H9 (cell line): ENCODE results near the gene SLC7A9. TPM values are rescaled to one million over a fixed set of nuclear protein-coding genes. Genes with fewer than 3 reads are reported as not detected.

Experiments
- DNase-seq: peaks from one replicate; pipeline ENCODE4 v3.0.0-alpha.2; 2017
- H2AFZ ChIP-seq: one replicate; pipeline ENCODE4 v1.6.1; 2013; ENCODE audit warnings: mild to moderate bottlenecking, low read length, control low read depth, moderate library complexity
- H2AK5ac ChIP-seq: 2 replicates; pipeline ENCODE4 v1.6.1; 2013; ENCODE audit warnings: low read length, control low read depth, mixed read lengths; ENCODE audit not compliant: insufficient read length
- H2BK120ac ChIP-seq: one replicate; pipeline ENCODE4 v1.6.1; 2013; ENCODE audit warnings: low read depth, mild to moderate bottlenecking, low read length, control low read depth, inconsistent platforms; ENCODE audit not compliant: poor library complexity, severe bottlenecking
- H2BK12ac ChIP-seq: 2 replicates; pipeline ENCODE4 v1.6.1; 2013; ENCODE audit warnings: low read length, control low read depth, mixed read lengths, low read depth; ENCODE audit not compliant: insufficient read length
- H2BK15ac ChIP-seq: 2 replicates; pipeline ENCODE4 v1.6.1; 2013; ENCODE audit warnings: low read depth, low read length, control low read depth
- H2BK20ac ChIP-seq: one replicate; pipeline ENCODE4 v1.6.1; 2013; ENCODE audit warnings: low read depth, mild to moderate bottlenecking, low read length, control low read depth, inconsistent platforms; ENCODE audit not compliant: poor library complexity, severe bottlenecking
- H2BK5ac ChIP-seq: 2 replicates; pipeline ENCODE4 v1.6.1; 2013; ENCODE audit warnings: low read length, control low read depth, mixed read lengths; ENCODE audit not compliant: insufficient read length
- H3K14ac ChIP-seq: 2 replicates; pipeline ENCODE4 v1.6.1; 2013; ENCODE audit warnings: low read length, control low read depth; ENCODE audit not compliant: insufficient read depth
- H3K18ac ChIP-seq: 2 replicates; pipeline ENCODE4 v1.6.1; 2013; ENCODE audit warnings: low read depth, mild to moderate bottlenecking, mixed read lengths, low read length, control low read depth; ENCODE audit not compliant: insufficient read length
- H3K23ac ChIP-seq: 2 replicates; pipeline ENCODE4 v1.6.1; 2013; ENCODE audit warnings: low read length, control low read depth, mixed read lengths, low read depth; ENCODE audit not compliant: insufficient read length
- H3K23me2 ChIP-seq: 2 replicates; pipeline ENCODE4 v1.6.1; 2013; ENCODE audit warnings: low read depth, mild to moderate bottlenecking, mixed read lengths, low read length, control low read depth; ENCODE audit not compliant: insufficient read length, poor library complexity, severe bottlenecking
- H3K27ac ChIP-seq: 2 replicates; pipeline ENCODE4 v1.5.1; 2013; ENCODE audit warnings: low read length, control low read depth, mixed read lengths, low read depth; ENCODE audit not compliant: insufficient read length
- H3K27me3 ChIP-seq: 2 replicates; pipeline ENCODE4 v1.6.1; 2013; ENCODE audit warnings: low read length, control low read depth, inconsistent platforms; ENCODE audit not compliant: insufficient read depth
- H3K4ac ChIP-seq: 2 replicates; pipeline ENCODE4 v1.6.1; 2013; ENCODE audit warnings: low read depth, mild to moderate bottlenecking, control low read depth, inconsistent platforms, low read length, moderate library complexity
- H3K4me1 ChIP-seq: 2 replicates; pipeline ENCODE4 v1.6.1; 2013; ENCODE audit warnings: low read length, control low read depth, inconsistent platforms; ENCODE audit not compliant: insufficient read depth
- H3K4me2 ChIP-seq: 2 replicates; pipeline ENCODE4 v1.6.1; 2013; ENCODE audit warnings: low read length, control low read depth, mixed read lengths; ENCODE audit not compliant: insufficient read length, insufficient read depth
- H3K56ac ChIP-seq: 2 replicates; pipeline ENCODE4 v1.6.1; 2013; ENCODE audit warnings: low read depth, mild to moderate bottlenecking, mixed read lengths, low read length, control low read depth; ENCODE audit not compliant: insufficient read length
- H3K79me1 ChIP-seq: 2 replicates; pipeline ENCODE4 v1.6.1; 2013; ENCODE audit warnings: low read depth, mild to moderate bottlenecking, moderate library complexity, low read length, control low read depth, inconsistent platforms; ENCODE audit not compliant: insufficient read depth, poor library complexity, severe bottlenecking
- H3K79me2 ChIP-seq: 2 replicates; pipeline ENCODE4 v1.6.1; 2013; ENCODE audit warnings: low read length, control low read depth, inconsistent platforms; ENCODE audit not compliant: insufficient read depth
- H3K9ac ChIP-seq: 2 replicates; pipeline ENCODE4 v1.6.1; 2013; ENCODE audit warnings: low read length, control low read depth, mixed read lengths; ENCODE audit not compliant: insufficient read length; ENCODE audit errors: extremely low read depth
- H3K9me3 ChIP-seq: one replicate; pipeline ENCODE4 v1.6.1; 2013; ENCODE audit warnings: low read depth, low read length, inconsistent platforms; ENCODE audit not compliant: control insufficient read depth
- H3T11ph ChIP-seq: one replicate; pipeline ENCODE4 v1.6.1; 2013; ENCODE audit warnings: mild to moderate bottlenecking, low read length, control low read depth, inconsistent platforms
- H4K20me1 ChIP-seq: one replicate; pipeline ENCODE4 v1.6.1; 2013; ENCODE audit not compliant: control insufficient read depth, insufficient read length, insufficient read depth
- H4K5ac ChIP-seq: 2 replicates; pipeline ENCODE4 v1.6.1; 2013; ENCODE audit warnings: low read depth, mild to moderate bottlenecking, mixed read lengths, low read length, control low read depth; ENCODE audit not compliant: insufficient read length
- H4K8ac ChIP-seq: replicated peaks from 2 replicates; pipeline ENCODE4 v1.6.1; 2013; ENCODE audit warnings: low read length, control low read depth, mixed read lengths, low read depth; ENCODE audit not compliant: insufficient read length
- H4K91ac ChIP-seq: 2 replicates; pipeline ENCODE4 v1.6.1; 2013; ENCODE audit warnings: low read depth, mild to moderate bottlenecking, moderate library complexity, mixed read lengths, low read length, control low read depth; ENCODE audit not compliant: insufficient read length
- H3K27ac Mint-ChIP-seq, 3 experiments: 2 replicates in 2 of 3; 3 replicates in 1 of 3; pipeline ENCODE4 v1.8.0; 2020 to 2021; ENCODE audit warnings: mixed read lengths in 3 of 3, mild to moderate bottlenecking in 1 of 3, moderate library complexity in 1 of 3
- H3K27me3 Mint-ChIP-seq: 2 replicates; pipeline ENCODE4 v1.8.0; 2021; ENCODE audit warnings: low read depth, mild to moderate bottlenecking, moderate library complexity, mixed read lengths
- H3K36me3 Mint-ChIP-seq, 3 experiments: 2 replicates in 2 of 3; 3 replicates in 1 of 3; pipeline ENCODE4 v1.8.0; 2020 to 2021; ENCODE audit warnings: low read depth in 3 of 3, mixed read lengths in 3 of 3; ENCODE audit not compliant: insufficient read depth in 1 of 3
- H3K4me1 Mint-ChIP-seq, 2 experiments: 2 replicates each; pipeline ENCODE4 v1.8.0; 2020; ENCODE audit warnings: mixed read lengths in 2 of 2
- H3K4me3 Mint-ChIP-seq, 2 experiments: 2 replicates in 1 of 2; 3 replicates in 1 of 2; pipeline ENCODE4 v1.8.0; 2020 to 2021; ENCODE audit warnings: mild to moderate bottlenecking in 2 of 2, mixed read lengths in 2 of 2, moderate library complexity in 1 of 2
- H3K9me3 Mint-ChIP-seq, 2 experiments: 2 replicates in 1 of 2; 3 replicates in 1 of 2; pipeline ENCODE4 v1.8.0; 2020; ENCODE audit warnings: mild to moderate bottlenecking in 2 of 2, mixed read lengths in 2 of 2, moderate library complexity in 1 of 2
- WGBS: extraction: QIAGEN DNeasy Blood & Tissue Kit; methylation state at CpG from one replicate; pipeline ENCODE4 v1.1.7; 2013; ENCODE audit warnings: missing lambda C conversion rate, low lambda C conversion rate, mixed read lengths; ENCODE audit not compliant: insufficient read length; ENCODE audit errors: extremely low coverage; 5-methylcytosine and 5-hydroxymethylcytosine counted together
- total RNA-seq: library from RNA; stranded (reverse); gene quantifications from 2 replicates; pipeline ENCODE4 v1.2.1, GENCODE V29; 2021
- TF ChIP-seq, protein P1 (sequence below): fragments of 200-600 bp; sonication (generic); conservative IDR thresholded peaks from 3 replicates; pipeline ENCODE4 v1.8.0; 2021; ENCODE audit warnings: antibody characterized with exemption, mild to moderate bottlenecking

Gene SLC7A9
- total RNA-seq, 1 experiment from 2014 or later = not detected

DNA sequence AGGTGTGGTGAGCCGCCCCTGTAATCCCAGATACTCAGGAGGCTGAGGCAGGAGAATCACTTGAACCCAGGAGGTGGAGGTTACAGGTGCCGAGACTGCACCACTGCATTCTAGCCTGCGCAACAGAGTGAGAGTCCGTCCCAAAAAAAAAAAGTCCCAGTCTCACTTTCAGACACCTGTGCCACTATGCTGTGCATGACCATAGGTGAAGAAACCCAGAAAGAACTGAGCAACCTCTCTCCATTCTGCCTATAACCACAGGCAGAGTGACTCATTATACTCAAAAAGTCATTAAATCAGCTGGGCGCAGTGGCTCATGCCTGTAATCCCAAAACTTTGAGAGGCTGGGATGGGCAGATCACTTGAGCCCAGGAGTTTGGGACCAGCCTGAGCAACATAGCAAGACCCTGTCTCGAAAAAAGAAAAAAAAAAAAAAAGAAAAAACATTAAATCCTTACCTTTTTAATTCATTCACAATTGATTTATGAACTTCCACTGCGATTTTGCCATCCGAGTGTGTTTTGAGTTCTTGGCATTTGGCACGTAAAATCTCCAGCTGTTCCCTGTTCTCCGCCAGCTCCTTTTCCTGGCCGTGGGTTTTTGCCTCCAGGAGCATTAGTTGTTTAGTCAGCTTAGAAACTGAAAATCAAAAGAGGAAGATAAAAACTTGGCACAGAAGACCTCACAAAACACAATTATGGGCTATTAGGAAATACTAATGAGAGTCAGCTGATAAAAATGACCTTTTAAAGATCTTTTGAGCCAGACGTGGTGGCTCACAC, 45.5 kb upstream of the SLC7A9 start:
- H2BK12ac ChIP-seq = no peak overlapping the region
- no peak overlapping the region for H3K27ac Mint-ChIP-seq
- no peak overlapping the region for H3K27ac ChIP-seq
- H2BK20ac ChIP-seq = no peak overlapping the region
- no peak overlapping the region for H3K56ac ChIP-seq
- no peak overlapping the region for H3K4ac ChIP-seq
- no peaks in the 10 kb centered on the region for H4K20me1 ChIP-seq
- no peak overlapping the region for H3K18ac ChIP-seq
- H3K9me3 ChIP-seq = no peaks in the 10 kb centered on the region
- peaks cover 6% of the 10 kb centered on the region; the same call in 1 of the 2 replicates for H3K4me1 ChIP-seq
- no peak overlapping the region for H3T11ph ChIP-seq
- no peak overlapping the region for H4K91ac ChIP-seq
- no peaks in the 10 kb centered on the region for H3K79me2 ChIP-seq
- no CpG with 5 or more reads among the region's 12 CpGs for WGBS
- no peak overlapping the region for H4K5ac ChIP-seq
- H4K8ac ChIP-seq = no peak overlapping the region
- no peak overlapping the region for H2AK5ac ChIP-seq
- H3K23ac ChIP-seq = no peak overlapping the region
- H3K23me2 ChIP-seq = no peaks in the 10 kb centered on the region
- TF ChIP-seq, protein P1, sequence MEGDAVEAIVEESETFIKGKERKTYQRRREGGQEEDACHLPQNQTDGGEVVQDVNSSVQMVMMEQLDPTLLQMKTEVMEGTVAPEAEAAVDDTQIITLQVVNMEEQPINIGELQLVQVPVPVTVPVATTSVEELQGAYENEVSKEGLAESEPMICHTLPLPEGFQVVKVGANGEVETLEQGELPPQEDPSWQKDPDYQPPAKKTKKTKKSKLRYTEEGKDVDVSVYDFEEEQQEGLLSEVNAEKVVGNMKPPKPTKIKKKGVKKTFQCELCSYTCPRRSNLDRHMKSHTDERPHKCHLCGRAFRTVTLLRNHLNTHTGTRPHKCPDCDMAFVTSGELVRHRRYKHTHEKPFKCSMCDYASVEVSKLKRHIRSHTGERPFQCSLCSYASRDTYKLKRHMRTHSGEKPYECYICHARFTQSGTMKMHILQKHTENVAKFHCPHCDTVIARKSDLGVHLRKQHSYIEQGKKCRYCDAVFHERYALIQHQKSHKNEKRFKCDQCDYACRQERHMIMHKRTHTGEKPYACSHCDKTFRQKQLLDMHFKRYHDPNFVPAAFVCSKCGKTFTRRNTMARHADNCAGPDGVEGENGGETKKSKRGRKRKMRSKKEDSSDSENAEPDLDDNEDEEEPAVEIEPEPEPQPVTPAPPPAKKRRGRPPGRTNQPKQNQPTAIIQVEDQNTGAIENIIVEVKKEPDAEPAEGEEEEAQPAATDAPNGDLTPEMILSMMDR = no peak
- H3K4me1 Mint-ChIP-seq = peaks cover 17 to 20% of the 10 kb centered on the region in 2 experiments
- H2BK120ac ChIP-seq = no peak overlapping the region
- no peak overlapping the region for H3K4me2 ChIP-seq
- H3K4me3 Mint-ChIP-seq = no peak overlapping the region
- no peak overlapping the region for H3K14ac ChIP-seq
- no peak for DNase-seq
- H2BK5ac ChIP-seq = no peak overlapping the region
- H2BK15ac ChIP-seq = no peak overlapping the region
- no peaks in the 10 kb centered on the region for H3K27me3 ChIP-seq
- no peaks in the 10 kb centered on the region for H3K9me3 Mint-ChIP-seq
- no peaks in the 10 kb centered on the region for H3K79me1 ChIP-seq
- H3K27me3 Mint-ChIP-seq = no peaks in the 10 kb centered on the region
- no peak overlapping the region for H2AFZ ChIP-seq
- H3K36me3 Mint-ChIP-seq = peaks cover 0 to 12% (median 0%) of the 10 kb centered on the region in 3 experiments; a peak in 2 of 7 replicates
- H3K9ac ChIP-seq = no peak overlapping the region
